Renal cortical epithelial cell (primary cell): ENCODE data around the gene EHD2. TPM values are rescaled to one million over a fixed set of nuclear protein-coding genes. Genes with fewer than 3 reads are reported as not detected.
"Not testable (repeated sequence)": the region's sequence is repeated elsewhere in the genome, so short reads cannot be mapped to it uniquely, and the experiment has no call there.

Experiments
- DNase-seq: peaks from one replicate; pipeline ENCODE4 v3.0.0-alpha.2; 2011; ENCODE audit warnings: low read depth
- total RNA-seq: library from RNA; depleted of rRNA; stranded (reverse); fragments of >200 nt; gene quantifications from 2 replicates; pipeline ENCODE4 v1.2.3, GENCODE V29; 2014

Gene EHD2
- total RNA-seq, 1 donor from 2014 or later = 172 TPM

GRCh38 chr19:47749326-47749725, 36.1 kb downstream of the EHD2 start:
- DNase-seq = no peak

- DNase-seq = no peak
Measured at GRCh38 chr19:47750752-47751151, 37.5 kb downstream of the EHD2 start.

GRCh38 chr19:47752440-47753211, 39.4 kb downstream of the EHD2 start:
- no peak for DNase-seq

GRCh38 chr19:47754206-47755064, 41.2 kb downstream of the EHD2 start:
- DNase-seq = no peak

GRCh38 chr19:47755065-47755761, 42.0 kb downstream of the EHD2 start:
- no peak for DNase-seq

- DNase-seq = no peak
Measured at GRCh38 chr19:47755762-47756626, 42.8 kb downstream of the EHD2 start.

- no peak for DNase-seq
Measured at GRCh38 chr19:47756627-47756929, 43.4 kb downstream of the EHD2 start.

GRCh38 chr19:47756953-47757608, 43.9 kb downstream of the EHD2 start:
- no peak for DNase-seq

- no peak for DNase-seq
Measured at GRCh38 chr19:47757617-47758442, 44.6 kb downstream of the EHD2 start.

- DNase-seq = no peak
Measured at GRCh38 chr19:47758443-47758804, 45.2 kb downstream of the EHD2 start.

- DNase-seq = no peak
Measured at GRCh38 chr19:47760632-47760999, 47.4 kb downstream of the EHD2 start.

GRCh38 chr19:47761566-47761965, 48.3 kb downstream of the EHD2 start:
- DNase-seq = no peak

- DNase-seq = no peak
Measured at GRCh38 chr19:47762151-47762550, 48.9 kb downstream of the EHD2 start.

GRCh38 chr19:47762615-47763308, 49.5 kb downstream of the EHD2 start:
- no peak for DNase-seq

- not testable (repeated sequence) for DNase-seq
Measured at GRCh38 chr19:47764705-47765104, 51.5 kb downstream of the EHD2 start.

GRCh38 chr19:47765523-47766358, 52.5 kb downstream of the EHD2 start:
- no peak for DNase-seq

- DNase-seq = no peak
Measured at GRCh38 chr19:47766359-47766620, 53.1 kb downstream of the EHD2 start.

- DNase-seq = no peak
Measured at GRCh38 chr19:47766670-47767069, 53.4 kb downstream of the EHD2 start.

GRCh38 chr19:47767349-47767748, 54.1 kb downstream of the EHD2 start:
- DNase-seq = no peak
